A549 (cell line): Measurements from ENCODE around the gene ZKSCAN5.

ENCODE experiments used
- MYC ChIP-seq: IDR thresholded peaks from 2 replicates; pipeline ENCODE4 v1.6.1; 2012; ENCODE audit warnings: mild to moderate bottlenecking, inconsistent platforms, low read length, improper control_type of control experiment, borderline replicate concordance
- POLR2A ChIP-seq: IDR thresholded peaks from 2 replicates; pipeline ENCODE4 v1.6.1; 2012; ENCODE audit warnings: mild to moderate bottlenecking, low read length
- RAD21 ChIP-seq, 2 experiments: fragments of >200 bp in 1 of 2; sonication (Bioruptor Twin) in 1 of 2; formaldehyde crosslinking in 1 of 2; IDR thresholded peaks in 1 of 2; conservative IDR thresholded peaks in 1 of 2; 2 replicates in 1 of 2; 3 replicates in 1 of 2; pipeline ENCODE4 v1.6.1; 2012 to 2018; ENCODE audit warnings: inconsistent platforms in 1 of 2
- RARB ChIP-seq: fragments of 250-450 bp; sonication (Bioruptor Pico); IDR thresholded peaks from 2 replicates; pipeline ENCODE4 v1.8.0; 2021; ENCODE audit warnings: mild to moderate bottlenecking, moderate library complexity
- TF ChIP-seq, protein P1 (sequence below): fragments of >200 bp; sonication (Bioruptor Twin); formaldehyde crosslinking; IDR thresholded peaks from 3 replicates; pipeline ENCODE4 v1.5.1; 2016

DNA sequence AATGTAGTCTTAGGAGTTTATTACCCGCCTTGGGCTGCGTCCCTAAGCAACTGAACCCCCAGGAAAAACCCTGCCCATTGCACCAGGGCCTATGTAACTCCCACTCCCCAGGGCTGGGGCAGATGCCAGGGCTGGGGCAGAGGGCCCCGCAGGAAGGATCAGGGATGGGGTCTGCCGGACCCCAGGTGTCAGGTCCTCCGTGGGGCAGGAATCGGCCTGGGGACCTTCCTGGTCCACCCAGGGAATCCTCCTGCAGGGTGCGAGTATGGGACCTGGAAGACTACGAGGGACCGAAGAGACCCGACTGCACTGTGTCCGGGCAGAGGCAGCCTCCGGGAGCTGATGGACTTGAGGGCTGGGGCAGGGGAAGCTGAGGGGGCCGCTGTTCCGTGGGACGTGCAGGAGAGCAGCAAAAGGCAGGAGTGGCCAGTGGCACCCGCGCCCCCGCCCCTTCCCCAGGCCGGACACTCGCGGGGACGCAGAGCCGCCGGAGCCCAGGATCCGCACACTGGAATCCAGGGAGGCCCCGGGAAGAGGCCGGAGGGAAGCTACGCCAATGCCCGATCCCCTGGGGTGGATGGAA lies 36.0 kb upstream of the ZKSCAN5 start:
- TF ChIP-seq POLR2A (no peak), MYC (no peak), RARB (CRISPR knock-in tag) (no peak), RAD21 (conservative IDR thresholded peaks at IDR 0.05 in 1 of 2, IDR thresholded peaks at IDR 0.05 in 1 of 2) (no peak)
- TF ChIP-seq, protein P1, sequence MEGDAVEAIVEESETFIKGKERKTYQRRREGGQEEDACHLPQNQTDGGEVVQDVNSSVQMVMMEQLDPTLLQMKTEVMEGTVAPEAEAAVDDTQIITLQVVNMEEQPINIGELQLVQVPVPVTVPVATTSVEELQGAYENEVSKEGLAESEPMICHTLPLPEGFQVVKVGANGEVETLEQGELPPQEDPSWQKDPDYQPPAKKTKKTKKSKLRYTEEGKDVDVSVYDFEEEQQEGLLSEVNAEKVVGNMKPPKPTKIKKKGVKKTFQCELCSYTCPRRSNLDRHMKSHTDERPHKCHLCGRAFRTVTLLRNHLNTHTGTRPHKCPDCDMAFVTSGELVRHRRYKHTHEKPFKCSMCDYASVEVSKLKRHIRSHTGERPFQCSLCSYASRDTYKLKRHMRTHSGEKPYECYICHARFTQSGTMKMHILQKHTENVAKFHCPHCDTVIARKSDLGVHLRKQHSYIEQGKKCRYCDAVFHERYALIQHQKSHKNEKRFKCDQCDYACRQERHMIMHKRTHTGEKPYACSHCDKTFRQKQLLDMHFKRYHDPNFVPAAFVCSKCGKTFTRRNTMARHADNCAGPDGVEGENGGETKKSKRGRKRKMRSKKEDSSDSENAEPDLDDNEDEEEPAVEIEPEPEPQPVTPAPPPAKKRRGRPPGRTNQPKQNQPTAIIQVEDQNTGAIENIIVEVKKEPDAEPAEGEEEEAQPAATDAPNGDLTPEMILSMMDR, result no peak
